H9 (cell line): ENCODE measurements around the gene TERF2IP. TPM values are rescaled to one million over a fixed set of nuclear protein-coding genes. Genes with fewer than 3 reads are reported as not detected.

Experiments used
- DNase-seq: peaks from one replicate; pipeline ENCODE4 v3.0.0-alpha.2; 2017
- H2AFZ ChIP-seq: one replicate; pipeline ENCODE4 v1.6.1; 2013; ENCODE audit warnings: mild to moderate bottlenecking, low read length, control low read depth, moderate library complexity
- H2AK5ac ChIP-seq: 2 replicates; pipeline ENCODE4 v1.6.1; 2013; ENCODE audit warnings: low read length, control low read depth, mixed read lengths; ENCODE audit not compliant: insufficient read length
- H2BK120ac ChIP-seq: one replicate; pipeline ENCODE4 v1.6.1; 2013; ENCODE audit warnings: low read depth, mild to moderate bottlenecking, low read length, control low read depth, inconsistent platforms; ENCODE audit not compliant: poor library complexity, severe bottlenecking
- H2BK12ac ChIP-seq: 2 replicates; pipeline ENCODE4 v1.6.1; 2013; ENCODE audit warnings: low read length, control low read depth, mixed read lengths, low read depth; ENCODE audit not compliant: insufficient read length
- H2BK15ac ChIP-seq: 2 replicates; pipeline ENCODE4 v1.6.1; 2013; ENCODE audit warnings: low read depth, low read length, control low read depth
- H2BK20ac ChIP-seq: one replicate; pipeline ENCODE4 v1.6.1; 2013; ENCODE audit warnings: low read depth, mild to moderate bottlenecking, low read length, control low read depth, inconsistent platforms; ENCODE audit not compliant: poor library complexity, severe bottlenecking
- H2BK5ac ChIP-seq: 2 replicates; pipeline ENCODE4 v1.6.1; 2013; ENCODE audit warnings: low read length, control low read depth, mixed read lengths; ENCODE audit not compliant: insufficient read length
- H3K14ac ChIP-seq: 2 replicates; pipeline ENCODE4 v1.6.1; 2013; ENCODE audit warnings: low read length, control low read depth; ENCODE audit not compliant: insufficient read depth
- H3K18ac ChIP-seq: 2 replicates; pipeline ENCODE4 v1.6.1; 2013; ENCODE audit warnings: low read depth, mild to moderate bottlenecking, mixed read lengths, low read length, control low read depth; ENCODE audit not compliant: insufficient read length
- H3K23ac ChIP-seq: 2 replicates; pipeline ENCODE4 v1.6.1; 2013; ENCODE audit warnings: low read length, control low read depth, mixed read lengths, low read depth; ENCODE audit not compliant: insufficient read length
- H3K23me2 ChIP-seq: 2 replicates; pipeline ENCODE4 v1.6.1; 2013; ENCODE audit warnings: low read depth, mild to moderate bottlenecking, mixed read lengths, low read length, control low read depth; ENCODE audit not compliant: insufficient read length, poor library complexity, severe bottlenecking
- H3K27ac ChIP-seq: 2 replicates; pipeline ENCODE4 v1.5.1; 2013; ENCODE audit warnings: low read length, control low read depth, mixed read lengths, low read depth; ENCODE audit not compliant: insufficient read length
- H3K27me3 ChIP-seq: 2 replicates; pipeline ENCODE4 v1.6.1; 2013; ENCODE audit warnings: low read length, control low read depth, inconsistent platforms; ENCODE audit not compliant: insufficient read depth
- H3K4ac ChIP-seq: 2 replicates; pipeline ENCODE4 v1.6.1; 2013; ENCODE audit warnings: low read depth, mild to moderate bottlenecking, control low read depth, inconsistent platforms, low read length, moderate library complexity
- H3K4me1 ChIP-seq: 2 replicates; pipeline ENCODE4 v1.6.1; 2013; ENCODE audit warnings: low read length, control low read depth, inconsistent platforms; ENCODE audit not compliant: insufficient read depth
- H3K4me2 ChIP-seq: 2 replicates; pipeline ENCODE4 v1.6.1; 2013; ENCODE audit warnings: low read length, control low read depth, mixed read lengths; ENCODE audit not compliant: insufficient read length, insufficient read depth
- H3K56ac ChIP-seq: 2 replicates; pipeline ENCODE4 v1.6.1; 2013; ENCODE audit warnings: low read depth, mild to moderate bottlenecking, mixed read lengths, low read length, control low read depth; ENCODE audit not compliant: insufficient read length
- H3K79me1 ChIP-seq: 2 replicates; pipeline ENCODE4 v1.6.1; 2013; ENCODE audit warnings: low read depth, mild to moderate bottlenecking, moderate library complexity, low read length, control low read depth, inconsistent platforms; ENCODE audit not compliant: insufficient read depth, poor library complexity, severe bottlenecking
- H3K79me2 ChIP-seq: 2 replicates; pipeline ENCODE4 v1.6.1; 2013; ENCODE audit warnings: low read length, control low read depth, inconsistent platforms; ENCODE audit not compliant: insufficient read depth
- H3K9ac ChIP-seq: 2 replicates; pipeline ENCODE4 v1.6.1; 2013; ENCODE audit warnings: low read length, control low read depth, mixed read lengths; ENCODE audit not compliant: insufficient read length; ENCODE audit errors: extremely low read depth
- H3K9me3 ChIP-seq: one replicate; pipeline ENCODE4 v1.6.1; 2013; ENCODE audit warnings: low read depth, low read length, inconsistent platforms; ENCODE audit not compliant: control insufficient read depth
- H3T11ph ChIP-seq: one replicate; pipeline ENCODE4 v1.6.1; 2013; ENCODE audit warnings: mild to moderate bottlenecking, low read length, control low read depth, inconsistent platforms
- H4K20me1 ChIP-seq: one replicate; pipeline ENCODE4 v1.6.1; 2013; ENCODE audit not compliant: control insufficient read depth, insufficient read length, insufficient read depth
- H4K5ac ChIP-seq: 2 replicates; pipeline ENCODE4 v1.6.1; 2013; ENCODE audit warnings: low read depth, mild to moderate bottlenecking, mixed read lengths, low read length, control low read depth; ENCODE audit not compliant: insufficient read length
- H4K8ac ChIP-seq: replicated peaks from 2 replicates; pipeline ENCODE4 v1.6.1; 2013; ENCODE audit warnings: low read length, control low read depth, mixed read lengths, low read depth; ENCODE audit not compliant: insufficient read length
- H4K91ac ChIP-seq: 2 replicates; pipeline ENCODE4 v1.6.1; 2013; ENCODE audit warnings: low read depth, mild to moderate bottlenecking, moderate library complexity, mixed read lengths, low read length, control low read depth; ENCODE audit not compliant: insufficient read length
- H3K27ac Mint-ChIP-seq, 3 experiments: 2 replicates in 2 of 3; 3 replicates in 1 of 3; pipeline ENCODE4 v1.8.0; 2020 to 2021; ENCODE audit warnings: mixed read lengths in 3 of 3, mild to moderate bottlenecking in 1 of 3, moderate library complexity in 1 of 3
- H3K27me3 Mint-ChIP-seq: 2 replicates; pipeline ENCODE4 v1.8.0; 2021; ENCODE audit warnings: low read depth, mild to moderate bottlenecking, moderate library complexity, mixed read lengths
- H3K36me3 Mint-ChIP-seq, 3 experiments: 2 replicates in 2 of 3; 3 replicates in 1 of 3; pipeline ENCODE4 v1.8.0; 2020 to 2021; ENCODE audit warnings: low read depth in 3 of 3, mixed read lengths in 3 of 3; ENCODE audit not compliant: insufficient read depth in 1 of 3
- H3K4me1 Mint-ChIP-seq, 2 experiments: 2 replicates each; pipeline ENCODE4 v1.8.0; 2020; ENCODE audit warnings: mixed read lengths in 2 of 2
- H3K4me3 Mint-ChIP-seq, 2 experiments: 2 replicates in 1 of 2; 3 replicates in 1 of 2; pipeline ENCODE4 v1.8.0; 2020 to 2021; ENCODE audit warnings: mild to moderate bottlenecking in 2 of 2, mixed read lengths in 2 of 2, moderate library complexity in 1 of 2
- H3K9me3 Mint-ChIP-seq, 2 experiments: 2 replicates in 1 of 2; 3 replicates in 1 of 2; pipeline ENCODE4 v1.8.0; 2020; ENCODE audit warnings: mild to moderate bottlenecking in 2 of 2, mixed read lengths in 2 of 2, moderate library complexity in 1 of 2
- WGBS: extraction: QIAGEN DNeasy Blood & Tissue Kit; methylation state at CpG from one replicate; pipeline ENCODE4 v1.1.7; 2013; ENCODE audit warnings: missing lambda C conversion rate, low lambda C conversion rate, mixed read lengths; ENCODE audit not compliant: insufficient read length; ENCODE audit errors: extremely low coverage; 5-methylcytosine and 5-hydroxymethylcytosine counted together
- total RNA-seq: library from RNA; stranded (reverse); gene quantifications from 2 replicates; pipeline ENCODE4 v1.2.1, GENCODE V29; 2021
- TF ChIP-seq, protein P1 (sequence below): fragments of 200-600 bp; sonication (generic); conservative IDR thresholded peaks from 3 replicates; pipeline ENCODE4 v1.8.0; 2021; ENCODE audit warnings: antibody characterized with exemption, mild to moderate bottlenecking

The TERF2IP gene
- total RNA-seq, 1 experiment from 2014 or later: 15.6 TPM

DNA sequence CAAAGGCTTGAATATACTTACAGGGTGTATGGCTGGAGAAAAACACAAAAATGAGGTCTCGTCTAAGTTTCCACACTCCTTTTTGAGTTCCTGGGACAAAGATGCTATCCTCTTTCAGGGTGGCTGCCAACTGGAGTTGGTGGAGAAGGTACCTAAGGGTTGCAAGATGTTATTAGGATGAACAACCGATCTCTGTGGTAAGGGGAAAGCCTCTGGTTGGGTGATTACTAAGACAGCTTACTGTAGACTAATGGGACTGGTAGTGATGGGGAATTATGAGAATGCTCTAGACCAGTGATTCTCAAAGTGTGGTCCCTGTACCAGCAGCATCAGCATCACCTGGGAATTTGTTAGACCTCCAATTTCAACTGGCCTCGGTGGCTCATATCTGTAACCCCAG is 30.5 kb upstream of the TERF2IP start:
- no CpG with 5 or more reads among the region's 3 CpGs for WGBS

More for the DNA sequence above, 30.5 kb upstream of the TERF2IP start:
- H2BK12ac ChIP-seq: no peak overlapping the region
- no peak overlapping the region for H3T11ph ChIP-seq
- Mint-ChIP-seq H3K36me3 (peaks cover 36 to 72% (median 71%) of the 10 kb centered on the region in 3 experiments; a peak in 6 of 7 replicates), H3K27ac (no peak overlapping the region), H3K4me1 (peaks cover 13 to 14% of the 10 kb centered on the region in 2 experiments), H3K9me3 (no peaks in the 10 kb centered on the region), H3K27me3 (no peaks in the 10 kb centered on the region), H3K4me3 (no peak overlapping the region)
- H2BK20ac ChIP-seq: no peak overlapping the region
- H3K79me2 ChIP-seq: no peaks in the 10 kb centered on the region
- TF ChIP-seq, protein P1, sequence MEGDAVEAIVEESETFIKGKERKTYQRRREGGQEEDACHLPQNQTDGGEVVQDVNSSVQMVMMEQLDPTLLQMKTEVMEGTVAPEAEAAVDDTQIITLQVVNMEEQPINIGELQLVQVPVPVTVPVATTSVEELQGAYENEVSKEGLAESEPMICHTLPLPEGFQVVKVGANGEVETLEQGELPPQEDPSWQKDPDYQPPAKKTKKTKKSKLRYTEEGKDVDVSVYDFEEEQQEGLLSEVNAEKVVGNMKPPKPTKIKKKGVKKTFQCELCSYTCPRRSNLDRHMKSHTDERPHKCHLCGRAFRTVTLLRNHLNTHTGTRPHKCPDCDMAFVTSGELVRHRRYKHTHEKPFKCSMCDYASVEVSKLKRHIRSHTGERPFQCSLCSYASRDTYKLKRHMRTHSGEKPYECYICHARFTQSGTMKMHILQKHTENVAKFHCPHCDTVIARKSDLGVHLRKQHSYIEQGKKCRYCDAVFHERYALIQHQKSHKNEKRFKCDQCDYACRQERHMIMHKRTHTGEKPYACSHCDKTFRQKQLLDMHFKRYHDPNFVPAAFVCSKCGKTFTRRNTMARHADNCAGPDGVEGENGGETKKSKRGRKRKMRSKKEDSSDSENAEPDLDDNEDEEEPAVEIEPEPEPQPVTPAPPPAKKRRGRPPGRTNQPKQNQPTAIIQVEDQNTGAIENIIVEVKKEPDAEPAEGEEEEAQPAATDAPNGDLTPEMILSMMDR: no peak
- no peak overlapping the region for H3K4me2 ChIP-seq
- DNase-seq: no peak
- H4K5ac ChIP-seq: no peak overlapping the region
- no peak overlapping the region for H3K23ac ChIP-seq
- H2AFZ ChIP-seq: no peak overlapping the region
- H3K9me3 ChIP-seq: no peaks in the 10 kb centered on the region
- H4K8ac ChIP-seq: no peak overlapping the region
- no peak overlapping the region for H3K9ac ChIP-seq
- no peak overlapping the region for H3K14ac ChIP-seq
- no peaks in the 10 kb centered on the region for H4K20me1 ChIP-seq
- no peaks in the 10 kb centered on the region for H3K79me1 ChIP-seq
- no peaks in the 10 kb centered on the region for H3K27me3 ChIP-seq
- no peak overlapping the region for H2AK5ac ChIP-seq
- no peaks in the 10 kb centered on the region for H3K4me1 ChIP-seq
- no peak overlapping the region for H3K4ac ChIP-seq
- no peak overlapping the region for H3K18ac ChIP-seq
- H3K56ac ChIP-seq: no peak overlapping the region
- no peak overlapping the region for H2BK5ac ChIP-seq
- H3K27ac ChIP-seq: no peak overlapping the region
- no peak overlapping the region for H2BK15ac ChIP-seq
- no peak overlapping the region for H4K91ac ChIP-seq
- no peak overlapping the region for H2BK120ac ChIP-seq
- H3K23me2 ChIP-seq: peaks cover under 1% of the 10 kb centered on the region
